Stimulated activated CD8-positive, alpha-beta memory T cell treated with anti-CD3 and anti-CD28 coated beads, Interleukin-12 subunit alpha, Interleukin-12 subunit beta, amount 100 ng/mL, for 1 hour (primary cell): ENCODE results near the gene ACTL6B.

Source experiments
- DNase-seq: peaks from one replicate; pipeline ENCODE4 v3.0.0-alpha.2; 2020; ENCODE audit warnings: low read depth

Gene ACTL6B

GRCh38 chr7:100626530-100627237 is 29.6 kb downstream of the ACTL6B start:
- peak; percentile 82 for DNase-seq

GRCh38 chr7:100626055-100626454 is 30.2 kb downstream of the ACTL6B start:
- no peak for DNase-seq

- DNase-seq = no peak
Observed at GRCh38 chr7:100623951-100624824, 32.1 kb downstream of the ACTL6B start.

GRCh38 chr7:100621554-100621953 is 34.7 kb downstream of the ACTL6B start:
- no peak for DNase-seq

GRCh38 chr7:100620804-100621203 is 35.4 kb downstream of the ACTL6B start:
- DNase-seq = no peak

GRCh38 chr7:100620239-100620638 is 36.0 kb downstream of the ACTL6B start:
- DNase-seq = no peak

GRCh38 chr7:100614308-100614861 is 41.9 kb downstream of the ACTL6B start:
- DNase-seq = no peak

GRCh38 chr7:100613412-100614175 is 42.7 kb downstream of the ACTL6B start:
- DNase-seq = no peak

GRCh38 chr7:100612730-100613390 is 43.4 kb downstream of the ACTL6B start:
- no peak for DNase-seq

GRCh38 chr7:100611983-100612729 is 44.1 kb downstream of the ACTL6B start, which contains the start of gene MOSPD3:
MOSPD3 (plus strand) TSS chr7:100612540; CDS start chr7:100612792, 252 bp downstream.
- peak; percentile 96 for DNase-seq

GRCh38 chr7:100609958-100610357 is 46.3 kb downstream of the ACTL6B start:
- DNase-seq = no peak

GRCh38 chr7:100607111-100607510 is 49.1 kb downstream of the ACTL6B start:
- DNase-seq = no peak

- DNase-seq = no peak
Observed at GRCh38 chr7:100606313-100606712, 49.9 kb downstream of the ACTL6B start.

- no peak for DNase-seq
Observed at GRCh38 chr7:100604976-100605911, 51.0 kb downstream of the ACTL6B start.

- DNase-seq = peak; percentile 49
Observed at GRCh38 chr7:100604028-100604975, 51.9 kb downstream of the ACTL6B start.

GRCh38 chr7:100603726-100604027 is 52.6 kb downstream of the ACTL6B start:
- no peak for DNase-seq

- no peak for DNase-seq
Observed at GRCh38 chr7:100602889-100603725, 53.1 kb downstream of the ACTL6B start.

- DNase-seq = no peak
Observed at GRCh38 chr7:100600730-100601038, 55.6 kb downstream of the ACTL6B start.
